GM18511 (cell line): ENCODE measurements around the gene LDHD.
"Not testable (repeated sequence)": the region's sequence is repeated elsewhere in the genome, so short reads cannot be mapped to it uniquely, and the experiment has no call there.

Experiments used
- ATAC-seq: cut with Tn5 transposase; IDR thresholded peaks from one replicate; pipeline ENCODE4 v1.9.1; 2021; ENCODE audit warnings: mild to moderate bottlenecking, moderate library complexity; ENCODE audit not compliant: unreplicated experiment

The LDHD gene

DNA sequence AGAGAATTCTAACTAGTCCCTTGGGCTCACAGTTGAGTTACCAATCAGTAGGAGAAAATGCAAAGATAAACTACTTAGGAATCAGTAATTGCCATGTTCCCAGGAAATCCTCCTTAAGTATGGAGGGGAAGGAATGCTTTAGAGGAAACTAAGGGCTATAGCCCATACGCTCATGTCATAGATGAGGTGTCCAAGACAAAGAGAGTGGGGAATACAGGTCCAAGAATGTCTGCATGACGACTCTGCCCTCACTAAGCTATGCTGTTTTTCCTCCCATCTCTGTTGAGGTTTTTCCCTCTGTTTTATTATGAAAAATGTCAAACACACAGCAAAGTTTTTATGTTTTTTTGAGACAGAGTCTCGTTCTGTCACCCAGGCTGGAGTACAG, 16.0 kb downstream of the LDHD start:
- no peak for ATAC-seq

DNA sequence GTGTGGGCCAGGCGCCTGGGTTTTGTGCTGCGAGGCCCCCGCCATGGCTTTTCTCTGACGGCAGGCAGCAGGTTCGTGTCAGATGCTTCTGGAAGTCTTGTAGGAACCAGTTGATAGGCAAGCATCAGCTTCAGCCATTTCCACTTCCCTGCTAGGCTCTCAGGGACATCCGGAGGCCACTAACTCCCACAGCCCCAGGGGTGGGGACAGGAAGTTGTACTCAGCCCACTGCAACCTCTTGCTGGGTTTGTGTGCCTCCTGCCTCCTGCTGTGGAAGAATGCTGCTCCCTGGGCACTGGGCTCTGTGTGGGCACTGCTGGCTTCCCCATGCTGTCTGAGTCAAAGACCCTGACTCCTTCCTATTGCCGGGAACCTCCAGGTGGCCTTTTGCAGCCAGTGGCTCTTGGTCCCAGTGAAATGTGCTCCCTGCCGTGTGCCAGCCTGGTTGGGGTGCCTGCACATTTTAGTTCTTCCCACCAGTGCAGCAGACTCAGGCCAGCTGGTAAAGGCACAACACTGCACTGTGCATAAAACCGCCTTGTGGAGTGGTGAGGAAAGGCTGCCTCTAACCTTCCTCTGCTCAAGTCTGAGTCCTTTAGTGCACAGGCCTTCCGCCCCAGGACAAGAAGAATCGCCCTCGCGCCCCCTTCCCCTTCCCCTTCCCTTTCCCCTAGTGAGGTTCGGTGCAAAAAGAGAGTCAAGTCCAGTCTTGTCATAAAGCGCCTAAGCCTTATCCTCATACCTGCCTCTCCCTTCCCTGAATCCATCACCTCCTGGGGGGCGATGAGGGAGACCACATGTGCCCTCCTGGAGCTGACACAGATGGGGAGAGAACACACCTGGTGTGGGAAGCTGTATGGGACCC, 16.6 kb downstream of the LDHD start:
- ATAC-seq, result peak; percentile 72

DNA sequence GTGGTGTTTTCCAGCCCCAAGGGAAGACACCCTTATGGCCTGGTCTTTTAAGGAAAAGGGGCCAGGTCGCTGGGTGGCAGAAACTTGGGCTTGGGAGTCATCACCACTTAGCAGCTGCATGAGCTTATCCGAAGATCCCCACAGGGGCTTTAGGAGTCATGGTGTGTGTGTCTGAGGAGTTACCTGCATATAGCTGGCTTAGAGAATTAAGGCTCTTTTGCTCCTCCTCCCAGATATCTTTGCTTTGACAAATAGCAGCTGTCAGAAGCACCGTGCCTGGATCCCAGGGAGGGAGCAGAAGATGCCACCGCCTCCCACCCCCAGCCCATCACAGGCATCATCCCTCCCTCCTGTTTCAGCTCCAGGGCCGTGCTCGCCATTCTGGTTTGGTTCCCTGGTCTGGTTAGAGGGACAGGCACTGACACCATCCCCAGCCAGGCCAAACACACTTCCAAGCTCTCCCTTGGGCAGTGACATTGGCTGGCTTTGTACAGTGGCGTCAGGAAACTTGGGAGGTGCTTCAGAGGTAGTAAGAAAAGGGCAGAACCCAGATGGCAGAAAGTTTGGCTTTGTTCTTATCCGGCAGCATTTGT, 17.4 kb downstream of the LDHD start:
- no peak for ATAC-seq

DNA sequence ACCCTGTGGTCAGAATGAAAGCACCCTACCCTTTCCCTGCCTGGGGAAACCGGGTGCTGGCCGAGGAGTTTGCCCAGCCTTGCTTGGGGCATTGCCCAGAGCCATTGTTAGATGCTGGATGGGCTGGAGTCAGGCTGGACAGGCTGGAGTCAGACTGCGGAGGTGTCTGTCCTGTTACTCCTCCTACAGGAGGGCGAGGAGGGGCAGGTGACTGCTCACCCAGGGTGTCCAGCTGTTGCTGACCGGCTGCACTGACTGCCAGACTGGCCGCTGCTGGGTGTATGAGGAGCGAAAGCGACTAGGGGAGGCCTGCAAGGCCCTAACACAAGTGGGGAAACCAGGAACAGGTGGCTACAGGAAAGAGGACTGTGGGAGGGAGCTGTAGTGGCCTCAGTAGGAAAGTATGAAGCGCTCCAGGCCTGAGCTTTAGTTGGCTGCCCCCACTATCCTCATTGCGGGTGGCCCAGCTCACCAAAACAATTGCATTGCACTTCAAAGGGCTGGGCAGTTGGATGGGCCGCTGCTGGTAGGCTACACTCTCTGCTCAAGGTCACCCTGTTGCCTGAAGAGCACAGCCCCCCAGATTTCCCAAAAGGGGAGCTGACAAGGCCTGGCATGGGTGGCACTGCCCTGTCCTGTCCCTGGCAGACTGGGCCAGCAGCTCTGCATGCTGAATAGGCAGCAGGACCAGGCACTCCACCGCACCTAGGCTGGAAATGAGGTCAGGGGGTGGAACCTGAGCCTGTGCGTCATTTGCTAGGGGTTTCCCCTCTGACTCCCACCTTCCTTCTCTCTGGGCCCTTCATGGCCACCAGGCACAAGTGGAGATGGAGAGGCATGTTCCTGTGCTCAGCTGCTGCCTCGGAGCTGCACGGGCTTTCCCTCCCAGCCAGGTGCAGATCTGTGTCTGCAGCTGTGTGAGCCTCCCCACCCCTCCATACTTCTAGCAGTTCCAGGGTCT, 18.4 kb downstream of the LDHD start:
- no peak for ATAC-seq

- no peak for ATAC-seq
Observed at GRCh38 chr16:75097191-75097761, 19.3 kb downstream of the LDHD start.

GRCh38 chr16:75096656-75097055, 19.9 kb downstream of the LDHD start:
- ATAC-seq, result no peak

DNA sequence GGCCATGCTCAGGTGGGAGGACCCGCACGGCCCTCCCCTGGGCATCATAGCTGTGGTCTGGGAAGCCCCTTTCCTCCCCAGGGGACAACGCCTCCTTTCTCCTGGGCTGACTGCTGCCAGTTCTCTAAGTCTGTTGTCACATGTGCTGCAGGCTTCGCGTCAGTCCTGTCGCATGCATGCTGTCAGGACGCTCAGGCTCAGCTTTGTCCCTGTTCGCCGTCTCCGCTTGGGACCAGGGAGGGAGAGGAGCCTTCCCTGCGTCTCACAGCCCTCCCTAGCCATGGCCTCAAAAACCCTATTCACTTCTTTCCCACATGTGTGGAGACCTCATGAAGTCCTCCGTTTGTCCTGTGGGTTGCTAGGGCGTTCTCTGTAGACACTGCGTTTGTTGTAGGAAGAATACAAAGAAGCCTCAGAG, 21.4 kb downstream of the LDHD start:
- no peak for ATAC-seq

DNA sequence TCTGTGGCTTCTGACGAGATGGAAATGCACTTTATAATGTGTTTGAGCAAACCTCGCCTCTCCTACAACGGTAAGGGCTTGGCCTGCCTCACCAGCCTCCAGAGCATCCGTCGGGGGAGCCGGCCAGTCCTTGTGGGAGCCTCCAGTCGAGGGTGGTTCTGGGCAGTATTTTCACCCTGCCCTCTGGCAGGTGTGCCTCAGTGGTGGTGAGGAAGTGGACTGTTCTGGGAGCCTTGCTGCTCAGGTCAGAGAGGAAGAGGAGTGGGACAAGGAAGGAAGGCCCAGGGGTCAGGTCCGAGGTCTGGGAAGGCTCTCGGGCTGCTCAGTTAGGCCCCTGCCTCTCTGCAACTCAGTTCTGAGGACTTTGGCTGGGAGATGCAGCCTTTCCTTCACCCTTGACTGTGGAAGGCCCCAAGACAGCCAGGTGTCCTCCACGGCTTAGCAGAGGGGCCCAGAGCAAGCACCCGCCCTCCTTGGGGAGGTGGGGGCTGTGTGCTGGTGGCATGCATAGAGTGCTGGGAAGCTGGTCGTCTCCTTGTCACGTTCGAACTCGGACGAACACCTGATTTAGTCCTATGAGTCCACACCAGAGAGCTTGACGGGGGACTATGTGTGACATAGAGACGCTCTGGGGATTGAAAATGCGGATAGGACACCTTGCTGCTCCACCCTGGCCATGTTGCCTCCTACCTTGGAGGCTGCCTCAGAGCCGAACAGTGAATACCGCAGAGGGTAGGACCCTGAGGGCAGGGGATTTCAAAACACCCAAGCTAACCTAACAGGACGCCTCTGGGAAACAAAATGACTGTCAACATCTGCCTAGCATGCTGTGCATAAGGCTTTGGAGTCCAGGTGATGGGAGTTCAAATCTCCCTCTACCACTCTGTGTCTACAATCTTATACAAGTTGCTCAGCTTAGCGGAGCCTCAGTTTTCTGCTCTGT, 22.7 kb downstream of the LDHD start:
- no peak for ATAC-seq

GRCh38 chr16:75092777-75093176, 23.8 kb downstream of the LDHD start:
- ATAC-seq, result no peak

GRCh38 chr16:75091619-75092018, 25.0 kb downstream of the LDHD start:
- not testable (repeated sequence) for ATAC-seq

DNA sequence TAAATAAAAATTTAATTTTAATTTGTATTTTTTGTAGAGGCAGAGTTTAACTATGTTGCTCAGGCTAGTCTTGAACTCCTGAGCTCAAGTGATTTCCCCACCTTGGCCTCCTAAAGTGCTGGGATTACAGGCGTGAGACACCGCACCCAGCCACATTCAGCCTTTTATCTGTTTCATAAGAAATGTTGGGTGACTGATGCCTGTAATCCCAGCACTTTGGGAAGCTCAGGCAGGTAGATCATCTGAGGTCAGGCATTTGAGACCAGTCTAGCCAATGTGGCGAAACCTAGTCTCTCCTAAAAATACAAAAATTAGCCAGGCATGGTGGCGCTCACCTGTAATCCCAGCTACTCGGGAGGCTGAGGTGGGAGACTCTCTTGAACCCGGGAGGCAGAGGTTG, 25.7 kb downstream of the LDHD start:
- not testable (repeated sequence) for ATAC-seq

DNA sequence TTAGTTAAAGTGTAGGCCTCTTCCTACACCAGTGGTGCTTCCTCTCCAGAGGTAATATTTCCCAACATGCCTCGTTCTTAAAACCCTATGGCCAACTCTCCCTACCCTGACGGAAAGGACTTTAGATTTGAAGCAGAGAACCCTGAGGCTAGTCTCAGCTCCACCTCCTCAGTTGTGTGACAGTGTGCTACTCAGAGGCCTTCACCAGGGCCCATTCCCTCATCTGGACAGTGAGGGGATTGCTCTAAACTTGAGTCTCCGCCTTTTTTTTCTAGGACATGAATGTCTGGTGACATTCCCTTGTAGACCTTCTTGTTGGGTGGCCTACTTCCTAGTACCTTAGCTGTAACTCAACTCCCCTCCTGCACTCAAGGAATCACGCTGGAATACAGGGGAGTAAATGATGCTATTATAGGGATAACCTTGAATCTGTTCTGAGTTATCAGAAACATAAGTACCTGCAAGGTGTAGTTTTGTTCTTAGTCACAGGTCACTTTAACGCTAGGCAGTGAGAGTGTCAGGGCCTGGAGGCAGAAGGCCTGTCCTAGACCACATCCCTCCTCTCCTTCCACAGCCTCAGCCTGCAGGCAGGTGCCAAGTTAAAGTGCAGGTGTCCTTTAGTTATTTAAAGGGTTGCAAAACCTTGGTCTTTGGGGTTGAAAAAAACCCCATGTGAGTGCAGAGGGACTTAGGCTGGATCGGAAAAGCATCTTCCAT, 26.9 kb downstream of the LDHD start:
- no peak for ATAC-seq

DNA sequence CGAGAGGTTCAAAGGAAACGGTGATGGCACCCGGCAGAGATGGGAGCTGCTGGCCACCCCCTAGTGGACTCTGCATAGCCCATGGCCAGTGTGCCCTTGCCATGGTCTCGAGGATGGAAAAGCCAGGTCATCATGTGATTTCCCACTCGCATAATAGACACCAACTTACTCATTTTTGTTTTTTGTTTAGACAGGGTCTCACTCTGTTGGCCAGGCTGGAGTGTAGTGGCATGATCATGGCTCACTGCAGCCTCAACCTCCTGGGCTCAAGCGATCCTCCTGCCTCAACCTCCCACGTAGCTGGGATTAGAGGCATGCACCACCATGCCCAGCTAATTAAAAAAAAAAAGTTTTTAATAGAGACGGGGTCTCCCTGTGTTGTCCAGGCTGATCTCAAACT, 27.6 kb downstream of the LDHD start:
- no peak for ATAC-seq

GRCh38 chr16:75088216-75088615, 28.4 kb downstream of the LDHD start:
- no peak for ATAC-seq

GRCh38 chr16:75087375-75087979, 29.1 kb downstream of the LDHD start:
- ATAC-seq, result no peak

DNA sequence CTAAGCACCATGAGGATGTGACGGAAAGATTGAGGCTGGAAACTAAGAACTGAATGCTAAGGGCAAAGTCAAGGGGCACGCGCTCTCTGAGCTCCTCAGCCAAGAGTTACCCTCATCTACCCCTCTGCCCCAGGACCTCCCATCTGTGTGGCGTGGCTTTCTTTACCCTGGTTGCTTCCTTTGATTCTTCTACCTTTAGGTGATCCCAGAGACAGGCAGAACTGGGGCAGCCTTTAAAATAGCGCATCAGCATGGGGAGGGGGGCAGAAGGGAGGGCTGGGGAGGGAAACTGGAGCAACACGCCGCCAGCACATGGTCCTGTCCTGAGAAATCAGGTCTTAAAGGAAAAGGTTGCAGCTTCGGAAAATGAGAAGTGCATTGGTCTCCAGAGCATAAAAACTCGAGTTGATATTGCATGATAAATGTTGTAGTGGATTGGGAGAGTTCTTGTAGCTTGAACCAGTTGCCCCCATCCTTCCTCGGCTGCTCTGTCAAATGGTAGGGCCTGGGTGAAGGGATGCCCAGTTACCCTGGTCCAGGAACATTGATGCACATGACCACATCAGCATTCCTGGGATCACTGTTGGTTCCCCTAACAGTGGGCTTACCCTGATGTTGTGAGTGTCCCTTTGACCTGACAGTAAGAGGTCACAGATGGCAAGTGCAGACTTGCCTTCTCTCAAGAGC, 29.7 kb downstream of the LDHD start:
- ATAC-seq, result no peak

DNA sequence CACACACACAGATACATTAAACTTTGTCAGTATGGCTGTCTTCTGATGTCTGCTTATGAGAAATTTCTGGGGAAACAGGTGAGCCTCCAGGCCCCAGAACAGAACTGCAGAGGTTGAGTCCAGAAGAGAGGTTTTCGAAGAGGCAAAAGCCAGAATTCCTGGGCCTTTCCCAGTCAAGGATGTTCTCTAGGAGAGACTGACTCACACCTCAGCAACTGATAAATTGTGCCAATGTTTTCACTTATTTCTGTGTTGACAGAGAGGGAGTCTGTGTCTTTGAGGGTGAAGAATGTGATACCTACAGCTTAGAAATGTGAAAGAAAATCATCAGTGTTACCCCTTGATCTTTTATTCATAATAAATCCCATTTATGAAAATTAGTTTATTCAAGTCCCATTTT, 30.3 kb downstream of the LDHD start:
- ATAC-seq, result no peak

GRCh38 chr16:75085556-75085955, 31.0 kb downstream of the LDHD start:
- ATAC-seq, result no peak
